Right lobe of liver (tissue), 6 donors: ENCODE results near the gene KIAA1671. TPM values are rescaled to one million over a fixed set of nuclear protein-coding genes. Genes with fewer than 3 reads are reported as not detected.

Experiments used
- ATAC-seq, 4 donors: fragments of 200-7000 bp; cut with Tn5 transposase; one replicate each; pipeline ENCODE4 v1.9.1; 2020; ENCODE audit warnings: mild to moderate bottlenecking in 4 of 4, moderate library complexity in 4 of 4
- DNase-seq, 3 donors: peaks; one replicate each; pipeline ENCODE4 v3.0.0-alpha.2; 2020
- H3K27ac ChIP-seq, 3 donors: fragments of 200-600 bp; one replicate each; pipeline ENCODE4 v1.8.0; 2022
- H3K27me3 ChIP-seq, 2 donors: fragments of 200-600 bp; one replicate each; pipeline ENCODE4 v1.8.0; 2022
- H3K36me3 ChIP-seq, 4 donors: fragments of 200-600 bp; sonication (generic) in 1 of 4; one replicate each; pipeline versions ENCODE4 v1.5.1 to v1.8.0; 2017 to 2022; ENCODE audit warnings: control low read depth in 1 of 4
- H3K4me1 ChIP-seq, 4 donors: fragments of 200-600 bp; sonication (generic) in 1 of 4; one replicate each; pipeline versions ENCODE4 v1.5.1 to v1.8.0; 2017 to 2022; ENCODE audit warnings: control low read depth in 1 of 4
- H3K4me3 ChIP-seq, 3 donors: fragments of 200-600 bp; one replicate each; pipeline ENCODE4 v1.8.0; 2022
- H3K9me3 ChIP-seq, 4 donors: fragments of 200-600 bp; sonication (generic) in 1 of 4; one replicate each; pipeline versions ENCODE4 v1.5.1 to v1.8.0; 2017 to 2022; ENCODE audit warnings: control low read depth in 1 of 4
- CTCF ChIP-seq, 4 donors: fragments of 200-600 bp in 3 of 4; fragments of 450-650 bp in 1 of 4; IDR thresholded peaks; one replicate each; pipeline versions ENCODE4 v1.5.1 to v1.8.0; 2016 to 2022; ENCODE audit warnings: antibody characterized with exemption in 4 of 4, mild to moderate bottlenecking in 2 of 4
- POLR2A ChIP-seq: fragments of 450-650 bp; IDR thresholded peaks from one replicate; pipeline ENCODE4 v1.6.1; 2017; ENCODE audit warnings: antibody characterized with exemption, mild to moderate bottlenecking
- WGBS: methylation state at CpG from one replicate; pipeline ENCODE4 v1.1.6; 2018; ENCODE audit warnings: low coverage, low lambda C conversion rate; ENCODE audit not compliant: insufficient coverage; ENCODE audit errors: missing lambda C conversion rate; 5-methylcytosine and 5-hydroxymethylcytosine counted together
- intact Hi-C, 2 donors: fragments of 100-400 bp; cut with DNase I; formaldehyde crosslinking; loops; one replicate each; pipeline versions ENCODE4 v1.11.2 to v1.14.1; 2022
- total RNA-seq, 6 experiments: library from RNA; depleted of rRNA in 2 of 6; stranded (reverse); fragments of >200 nt in 2 of 6; fragmentation: NEBNext Ultra II Directional in 3 of 6; extraction: Animal tissue kit (Norgen Biotek cat#: 25700) in 3 of 6; gene quantifications; one replicate each; pipeline versions ENCODE4 v1.1.0 to v1.2.4, GENCODE V29; 2016 to 2023
- donor health status: DM: no; HTN: yes; CAD: no.
- donor health status: DM: no; HTN: no; CAD: no.
- donor health status: DM: no; HTN: no; CAD: no.
- donor health status: DM: no; HTN: yes; CAD: no.
- donor health status: DM: no; HTN: yes; CAD: no.

Gene KIAA1671
- total RNA-seq, 6 experiments from 2014 or later: 31.1 to 56.6 (median 39.2) TPM

DNA sequence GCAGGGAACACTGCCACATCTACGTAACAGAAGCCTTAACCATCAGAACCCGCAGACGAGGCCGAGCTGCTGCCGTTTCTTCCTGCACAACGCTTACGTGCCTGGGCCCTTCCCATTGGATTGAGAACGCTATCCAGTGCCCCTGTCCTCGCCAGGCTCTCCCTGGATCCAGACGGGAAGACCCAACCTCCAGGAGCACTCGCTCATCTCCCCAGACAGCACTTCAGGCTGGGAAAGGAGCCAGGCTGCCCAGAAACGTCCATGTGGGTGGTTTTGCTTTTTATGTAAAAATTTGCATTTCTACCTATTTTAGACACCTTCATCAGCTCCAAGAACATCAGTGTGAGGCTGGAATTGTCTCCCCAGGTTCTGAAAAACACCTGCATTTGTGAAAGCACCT, 239.9 kb downstream of the KIAA1671 start:
- intact Hi-C loops: no loop called here
- no peaks in the 10 kb centered on the region for H3K27me3 ChIP-seq
- peaks cover 0 to 4% (median 0%) of the 10 kb centered on the region in 4 donors for H3K4me1 ChIP-seq
- DNase-seq (no peak), ATAC-seq (peak in 1 of 4 donors; percentile 11)
- peaks cover 0 to 64% (median 31%) of the 10 kb centered on the region in 4 donors for H3K36me3 ChIP-seq
- H3K27ac ChIP-seq: no peak overlapping the region
- no peaks in the 10 kb centered on the region for H3K9me3 ChIP-seq
- TF ChIP-seq POLR2A (no peak), CTCF (IDR thresholded peaks at IDR 0.05) (no peak)
- 84% methylated on average over 5 of the region's 12 CpGs for WGBS
- no peak overlapping the region for H3K4me3 ChIP-seq

DNA sequence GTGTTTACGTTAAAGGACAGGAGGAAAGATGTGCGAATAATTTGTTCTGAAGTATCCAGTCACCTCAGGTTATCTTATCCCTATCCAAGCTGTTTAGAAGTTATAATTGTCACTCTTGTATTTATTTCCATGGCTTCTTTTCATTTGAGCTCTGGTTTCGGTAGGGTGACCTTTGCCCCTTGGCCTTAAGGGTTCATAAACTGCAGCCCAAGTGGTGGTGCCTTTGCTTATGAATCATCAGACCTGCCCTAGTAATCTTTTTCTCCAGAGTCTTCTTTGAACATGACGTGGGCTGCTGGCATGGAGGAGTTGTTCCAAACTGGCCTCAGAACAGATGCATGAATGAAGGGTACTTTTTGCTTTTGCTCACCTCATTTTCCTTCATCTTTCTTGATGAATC, 240.6 kb downstream of the KIAA1671 start:
- ATAC-seq (peak in 3 of 4 donors; percentile 17 to 35 (median 33)), DNase-seq (no peak)
- intact Hi-C loops: no loop called here
- Histone ChIP-seq H3K36me3 (peaks cover 0 to 62% (median 31%) of the 10 kb centered on the region in 4 donors), H3K27ac (no peak overlapping the region), H3K4me3 (no peak overlapping the region), H3K4me1 (peaks cover 0 to 4% (median 0%) of the 10 kb centered on the region in 4 donors), H3K9me3 (no peaks in the 10 kb centered on the region), H3K27me3 (no peaks in the 10 kb centered on the region)
- WGBS: 45% methylated on average over 4 of the region's 4 CpGs
- TF ChIP-seq POLR2A (no peak), CTCF (IDR thresholded peaks at IDR 0.05) (no peak)

DNA sequence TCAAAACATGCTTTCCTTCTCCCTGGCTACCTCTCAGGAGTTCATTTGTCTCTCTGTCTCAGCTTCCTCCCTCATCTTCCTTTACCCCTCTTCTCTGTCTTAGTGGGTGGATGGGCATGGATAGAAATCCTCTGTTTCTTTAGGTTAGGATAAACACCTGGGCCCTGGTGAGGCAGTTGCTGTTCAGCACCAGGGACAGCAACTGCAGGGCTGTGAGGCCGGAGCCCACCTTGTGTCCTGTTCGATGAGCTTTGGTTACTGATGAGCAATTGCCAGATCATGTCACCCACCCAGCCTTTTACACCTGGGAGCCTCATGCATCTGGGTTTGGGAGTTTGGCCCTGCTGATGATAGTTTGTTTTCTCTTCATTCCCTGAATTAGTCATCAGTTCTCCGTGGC, 241.0 kb downstream of the KIAA1671 start:
- DNase-seq: no peak
- Histone ChIP-seq H3K4me3 (no peak overlapping the region), H3K9me3 (no peaks in the 10 kb centered on the region), H3K36me3 (peaks cover 0 to 62% (median 32%) of the 10 kb centered on the region in 4 donors), H3K4me1 (peaks cover 0 to 4% (median 0%) of the 10 kb centered on the region in 4 donors), H3K27me3 (no peaks in the 10 kb centered on the region), H3K27ac (no peak overlapping the region)
- 63% methylated on average over 2 of the region's 3 CpGs for WGBS
- ATAC-seq: peak in 1 of 4 donors; percentile 12
- intact Hi-C loops: no loop called here
- TF ChIP-seq CTCF (IDR thresholded peaks at IDR 0.05): no peak
- no peak for TF ChIP-seq POLR2A

GRCh38 chr22:25196326-25196725, 243.8 kb downstream of the KIAA1671 start:
- intact Hi-C loops: no loop called here
- peaks cover 0 to 55% (median 24%) of the 10 kb centered on the region in 4 donors for H3K36me3 ChIP-seq
- TF ChIP-seq POLR2A (no peak), CTCF (IDR thresholded peaks at IDR 0.05) (no peak)
- H3K4me3 ChIP-seq: no peak overlapping the region
- H3K27ac ChIP-seq: no peak overlapping the region
- H3K4me1 ChIP-seq: peaks cover 0 to 4% (median 0%) of the 10 kb centered on the region in 4 donors
- ATAC-seq: no peak
- 93% methylated on average over 5 of the region's 5 CpGs for WGBS
- no peaks in the 10 kb centered on the region for H3K9me3 ChIP-seq
- no peaks in the 10 kb centered on the region for H3K27me3 ChIP-seq
- no peak for DNase-seq

- H3K36me3 ChIP-seq: peaks cover 0 to 47% (median 18%) of the 10 kb centered on the region in 4 donors
- H3K27ac ChIP-seq: no peak overlapping the region
- ATAC-seq (no peak), DNase-seq (no peak)
- intact Hi-C loops: no loop called here
- no peaks in the 10 kb centered on the region for H3K9me3 ChIP-seq
- no peaks in the 10 kb centered on the region for H3K27me3 ChIP-seq
- no peak for TF ChIP-seq POLR2A
- TF ChIP-seq CTCF (IDR thresholded peaks at IDR 0.05): no peak
- 79% methylated on average over 4 of the region's 4 CpGs for WGBS
- H3K4me3 ChIP-seq: no peak overlapping the region
- H3K4me1 ChIP-seq: peaks cover 0 to 4% (median 0%) of the 10 kb centered on the region in 4 donors
These were observed 244.8 kb downstream of the KIAA1671 start for GRCh38 chr22:25197340-25197739.
